GM18517 (cell line): Measurements from ENCODE around the gene PALM.
A peak's percentile ranks its signal among the peaks of the same experiment; 100 is the strongest.
"Not testable (repeated sequence)": the region's sequence is repeated elsewhere in the genome, so short reads cannot be mapped to it uniquely, and the experiment has no call there.

Experiments
- ATAC-seq: cut with Tn5 transposase; IDR thresholded peaks from one replicate; pipeline ENCODE4 v1.9.1; 2021; ENCODE audit warnings: mild to moderate bottlenecking, moderate library complexity; ENCODE audit not compliant: unreplicated experiment

PALM gene

GRCh38 chr19:678791-679388, 29.8 kb upstream of the PALM start:
- ATAC-seq, result no peak

DNA sequence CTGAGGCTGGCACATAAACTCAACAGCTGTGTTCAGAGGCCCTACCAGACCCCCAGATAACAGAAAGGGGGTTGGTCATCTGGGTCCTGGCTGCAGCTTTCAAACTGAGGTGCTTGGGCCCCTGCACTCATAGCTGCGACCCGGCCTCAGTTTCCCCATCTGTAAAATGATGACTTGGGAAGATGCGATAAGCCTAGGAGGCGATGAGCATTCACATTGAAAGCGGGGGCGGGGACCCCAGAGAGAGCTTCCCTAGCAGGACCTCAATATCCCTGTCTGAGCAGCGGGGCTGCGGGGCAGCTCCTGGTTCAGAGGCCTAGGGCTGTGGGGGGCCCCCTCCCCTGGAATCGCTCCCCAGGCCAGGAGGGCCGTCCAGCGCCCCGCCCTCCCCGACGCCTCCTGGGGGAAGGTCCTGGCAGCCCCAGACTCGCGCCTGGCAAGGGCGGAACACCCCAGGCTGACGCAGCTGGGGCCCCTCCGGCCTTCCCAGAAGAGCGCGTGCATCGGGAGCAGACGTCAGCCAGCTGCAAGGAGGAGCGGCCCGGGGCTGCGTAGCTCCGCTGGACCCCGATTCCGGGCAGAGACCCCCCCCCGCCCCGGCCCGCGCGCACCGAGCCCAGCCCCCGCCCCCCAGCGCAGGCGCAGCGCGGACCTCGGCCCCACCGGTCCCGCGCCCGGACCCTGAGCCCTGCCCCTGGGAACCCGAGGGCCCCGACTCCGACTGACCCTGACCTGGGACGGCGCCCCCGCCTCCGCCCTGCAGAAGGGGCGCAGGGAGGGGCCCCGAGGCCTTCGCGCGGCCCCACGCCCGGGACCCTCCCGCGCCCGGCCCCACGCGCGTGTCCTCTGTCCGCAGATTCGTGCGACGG, 29.1 kb upstream of the PALM start:
- peak; percentile 30 for ATAC-seq

- ATAC-seq, result peak; percentile 75
Measured at GRCh38 chr19:680287-681028, 28.3 kb upstream of the PALM start.

DNA sequence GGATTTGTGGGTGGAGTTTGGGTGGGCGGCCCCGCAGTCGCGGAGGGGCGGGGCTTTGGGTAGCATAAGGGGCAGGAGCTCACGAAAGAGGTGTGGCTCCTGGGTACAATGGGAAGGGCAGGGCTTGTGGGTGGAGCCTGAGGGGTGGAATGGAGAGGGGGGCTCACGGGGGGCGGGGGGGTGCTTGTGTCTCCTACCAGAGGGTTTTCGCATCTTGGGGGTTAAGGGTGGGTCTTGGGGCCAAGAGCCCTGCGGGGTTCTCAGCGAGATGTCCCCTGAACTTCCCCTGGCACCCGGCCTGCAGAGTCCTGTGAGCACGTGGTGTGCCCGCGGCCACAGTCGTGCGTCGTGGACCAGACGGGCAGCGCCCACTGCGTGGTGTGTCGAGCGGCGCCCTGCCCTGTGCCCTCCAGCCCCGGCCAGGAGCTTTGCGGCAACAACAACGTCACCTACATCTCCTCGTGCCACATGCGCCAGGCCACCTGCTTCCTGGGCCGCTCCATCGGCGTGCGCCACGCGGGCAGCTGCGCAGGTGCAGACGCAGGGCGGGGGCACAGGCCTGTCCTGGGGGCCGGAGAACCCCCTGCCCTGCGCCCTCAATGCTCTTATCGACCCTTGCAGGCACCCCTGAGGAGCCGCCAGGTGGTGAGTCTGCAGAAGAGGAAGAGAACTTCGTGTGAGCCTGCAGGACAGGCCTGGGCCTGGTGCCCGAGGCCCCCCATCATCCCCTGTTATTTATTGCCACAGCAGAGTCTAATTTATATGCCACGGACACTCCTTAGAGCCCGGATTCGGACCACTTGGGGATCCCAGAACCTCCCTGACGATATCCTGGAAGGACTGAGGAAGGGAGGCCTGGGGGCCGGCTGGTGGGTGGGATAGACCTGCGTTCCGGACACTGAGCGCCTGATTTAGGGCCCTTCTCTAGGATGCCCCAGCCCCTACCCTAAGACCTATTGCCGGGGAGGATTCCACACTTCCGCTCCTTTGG, 27.4 kb upstream of the PALM start:
- ATAC-seq, result no peak

GRCh38 chr19:682678-683320, 25.9 kb upstream of the PALM start:
- no peak for ATAC-seq

GRCh38 chr19:685454-685931, 23.2 kb upstream of the PALM start:
- no peak for ATAC-seq

- ATAC-seq, result no peak
Measured at GRCh38 chr19:686589-687297, 22.0 kb upstream of the PALM start.

GRCh38 chr19:687569-688166, 21.1 kb upstream of the PALM start:
- no peak for ATAC-seq

- no peak for ATAC-seq
Measured at GRCh38 chr19:688214-688613, 20.5 kb upstream of the PALM start.

GRCh38 chr19:688992-689391, 19.7 kb upstream of the PALM start:
- no peak for ATAC-seq

DNA sequence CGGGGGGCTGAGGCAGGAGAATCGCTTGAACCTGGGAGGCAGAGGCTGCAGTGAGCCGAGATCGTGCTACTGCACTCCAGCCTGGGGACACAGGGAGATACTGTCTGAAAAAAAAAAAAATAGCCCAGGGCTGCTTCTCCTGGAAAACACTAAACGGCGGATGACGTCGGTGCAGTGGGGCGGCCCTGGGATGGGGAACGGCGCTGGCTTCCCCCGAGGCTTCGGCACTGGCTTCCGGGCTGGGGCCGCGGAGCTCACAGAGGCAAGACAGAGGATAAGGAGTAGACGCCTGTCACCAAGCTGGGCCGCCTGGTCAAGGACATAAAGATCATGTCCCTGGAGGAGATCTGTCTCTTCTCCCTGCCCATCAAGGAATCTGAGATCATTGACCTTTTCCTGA, 18.5 kb upstream of the PALM start:
- no peak for ATAC-seq

DNA sequence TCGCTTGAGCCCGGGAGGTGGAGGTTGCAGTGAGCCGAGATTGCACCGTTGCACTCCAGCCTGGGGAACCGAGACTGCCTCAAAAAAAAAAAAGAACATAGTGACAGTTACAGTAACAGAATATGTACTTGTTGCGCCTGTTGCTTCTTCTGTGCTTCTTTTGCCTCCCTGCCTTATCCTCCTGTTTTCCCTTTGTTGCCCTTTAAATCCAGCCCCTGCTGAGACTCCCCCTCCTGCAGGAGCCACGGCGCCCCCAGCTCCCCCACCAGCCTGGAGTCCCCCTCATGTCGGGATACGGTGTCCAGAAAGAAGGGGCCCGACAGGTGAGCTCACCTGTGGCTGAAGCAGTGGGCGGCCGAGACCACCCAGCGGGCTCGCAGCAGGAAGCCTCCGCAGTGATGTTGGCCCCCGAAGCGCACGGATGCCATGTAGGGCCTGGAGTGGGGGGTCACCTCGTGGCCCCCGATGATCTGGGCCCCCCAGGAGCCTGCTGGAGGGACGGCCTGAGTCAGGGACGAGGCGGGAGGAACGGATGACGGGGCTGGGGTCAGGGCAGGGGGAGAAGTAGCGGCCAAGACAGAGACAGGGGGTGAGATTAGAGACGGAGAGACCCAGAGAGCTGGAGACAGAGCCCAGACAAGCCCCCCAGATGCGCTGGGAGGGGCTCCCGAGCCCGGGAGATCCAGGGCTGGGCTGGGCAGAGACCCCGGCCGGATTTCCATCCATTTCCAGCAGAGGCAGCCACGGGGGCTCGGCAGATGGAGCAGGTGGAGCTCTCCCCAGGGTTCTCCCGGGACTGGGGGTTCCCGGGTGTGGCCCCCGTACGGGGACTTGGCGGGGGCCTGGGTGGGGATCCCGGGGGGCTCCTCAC, 14.0 kb upstream of the PALM start:
- ATAC-seq, result no peak

GRCh38 chr19:695352-695949, 13.3 kb upstream of the PALM start, which contains the start of gene PRSS57:
Gene PRSS57 (minus strand): TSS chr19:695452. CDS start chr19:695430, 22 bp downstream.
- no peak for ATAC-seq

DNA sequence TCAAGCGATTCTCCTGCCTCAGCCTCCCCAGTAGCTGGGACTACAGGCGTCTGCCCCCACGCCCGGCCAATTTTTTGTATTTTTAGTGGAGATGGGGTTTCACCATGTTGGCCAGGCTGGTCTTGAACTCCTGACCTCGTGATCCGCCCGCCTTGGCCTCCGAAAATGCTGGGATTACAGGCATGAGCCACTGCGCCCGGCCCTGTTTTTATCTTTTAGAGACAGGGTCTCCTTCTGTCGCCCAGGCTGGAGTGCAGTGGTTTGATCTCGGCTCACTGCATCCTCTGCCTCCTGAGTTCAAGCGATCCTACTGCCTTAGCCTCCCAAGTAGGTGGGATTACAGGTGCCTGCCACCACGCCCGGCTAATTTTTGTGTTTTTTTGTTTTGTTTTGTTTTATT, 10.2 kb upstream of the PALM start:
- not testable (repeated sequence) for ATAC-seq

DNA sequence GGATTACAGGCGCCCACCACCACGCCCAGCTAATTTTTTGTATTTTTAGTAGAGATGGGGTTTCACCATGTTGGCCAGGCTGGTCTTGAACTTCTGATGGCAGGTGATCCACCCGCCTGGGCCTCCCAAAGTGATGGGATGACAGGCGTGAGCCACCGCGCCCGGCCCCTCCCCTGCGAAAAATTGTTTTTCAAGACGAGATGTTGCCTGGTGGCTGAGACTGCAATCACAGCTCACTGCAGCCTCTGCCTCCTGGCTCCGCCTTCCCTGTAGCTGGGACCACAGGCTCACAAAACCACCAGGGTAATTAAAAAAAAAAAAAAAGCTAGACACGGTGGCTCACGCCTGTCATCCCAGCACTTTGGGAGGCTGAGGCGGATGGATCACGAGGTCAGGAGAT, 8.8 kb upstream of the PALM start:
- not testable (repeated sequence) for ATAC-seq

DNA sequence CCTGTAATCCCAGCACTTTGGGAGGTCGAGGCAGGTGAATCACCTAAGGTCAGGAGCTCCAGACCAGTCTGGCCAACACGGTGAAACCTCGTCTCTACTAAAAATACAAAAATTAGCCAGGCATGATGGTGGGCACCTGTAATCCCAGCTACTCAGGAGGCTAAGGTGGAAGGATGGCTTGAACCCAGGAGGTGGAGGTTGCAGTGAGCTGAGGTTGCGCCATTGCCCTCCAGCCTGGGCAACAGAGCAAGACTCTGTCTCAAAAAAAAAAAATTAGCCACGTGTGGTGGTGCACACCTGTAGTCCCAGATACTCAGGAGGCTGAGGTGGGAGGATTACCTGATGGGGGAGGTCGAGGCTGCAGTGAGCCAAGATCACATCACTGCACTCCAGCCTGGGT, 5.9 kb upstream of the PALM start:
- ATAC-seq, result not testable (repeated sequence)

DNA sequence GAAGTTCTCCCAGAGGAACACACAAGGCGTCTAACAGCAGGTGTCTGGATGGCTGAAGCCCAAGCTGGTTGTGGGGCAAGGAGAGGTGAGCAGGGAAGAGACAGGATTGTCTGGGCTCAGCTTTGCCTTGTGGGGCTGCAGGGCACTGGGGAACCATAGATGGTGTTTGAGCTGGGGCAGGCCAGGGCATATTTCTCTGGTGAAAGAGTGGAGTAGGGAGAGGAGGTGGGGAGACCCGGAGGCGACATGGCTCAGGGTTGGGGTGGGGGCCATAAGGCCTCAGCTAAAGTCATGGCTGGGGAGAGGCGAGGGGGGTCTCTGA, 5.4 kb upstream of the PALM start:
- ATAC-seq, result no peak
